K562 (cell line): ENCODE results near the gene PKHD1.

Experiments used
- CTCF ChIP-seq, 3 experiments: IDR thresholded peaks in 2 of 3; conservative IDR thresholded peaks in 1 of 3; 2 replicates each; pipeline ENCODE4 v1.5.1; 2011 to 2012; ENCODE audit warnings: low read length in 3 of 3, mild to moderate bottlenecking in 3 of 3, control low read depth in 2 of 3, improper control_type of control experiment in 1 of 3, inconsistent platforms in 1 of 3, low read depth in 1 of 3, mixed read lengths in 1 of 3, moderate library complexity in 1 of 3; ENCODE audit not compliant: insufficient read depth in 2 of 3
- EZH2 ChIP-seq: IDR thresholded peaks from 2 replicates; pipeline ENCODE4 v1.6.1; 2012; ENCODE audit warnings: low read depth, mild to moderate bottlenecking, inconsistent platforms, low read length, borderline replicate concordance
- GTF3C2 ChIP-seq: IDR thresholded peaks from 3 replicates; pipeline ENCODE4 v1.6.1; 2011; ENCODE audit warnings: borderline replicate concordance, mild to moderate bottlenecking, moderate library complexity; ENCODE audit not compliant: insufficient read length; ENCODE audit errors: extremely low read depth
- KLF1 ChIP-seq: fragments of 450-650 bp; IDR thresholded peaks from 2 replicates; pipeline ENCODE4 v1.6.1; 2016; ENCODE audit warnings: missing genetic modification characterization, missing compliant biosample characterization
- MED1 ChIP-seq: sonication (generic); formaldehyde crosslinking; IDR thresholded peaks from 2 replicates; pipeline ENCODE4 v1.8.1; 2023; ENCODE audit warnings: missing genetic modification reagents, borderline replicate concordance
- POLR2A ChIP-seq: fragments of 450-650 bp; conservative IDR thresholded peaks from 2 replicates; pipeline ENCODE4 v1.6.1; 2016
- RBBP5 ChIP-seq: fragments of 200-600 bp; sonication (generic); IDR thresholded peaks from 2 replicates; pipeline ENCODE4 v1.6.1; 2012; ENCODE audit warnings: borderline replicate concordance, mild to moderate bottlenecking, low read length, control low read depth, inconsistent platforms; ENCODE audit not compliant: insufficient read depth, poor library complexity, severe bottlenecking
- TCF7L2 ChIP-seq: fragments of 150-350 bp; IDR thresholded peaks from 2 replicates; pipeline ENCODE4 v1.6.1; 2016; ENCODE audit warnings: low read depth, mild to moderate bottlenecking, low read length, moderate library complexity
- ZNF184 ChIP-seq: sonication (generic); formaldehyde crosslinking; IDR thresholded peaks from 2 replicates; pipeline ENCODE4 v1.5.0; 2020; ENCODE audit warnings: missing genetic modification reagents
- ZNF282 ChIP-seq: sonication (generic); formaldehyde crosslinking; IDR thresholded peaks from 2 replicates; pipeline ENCODE4 v1.8.1; 2023; ENCODE audit warnings: missing genetic modification reagents

- no peak for TF ChIP-seq CTCF (IDR thresholded peaks at IDR 0.05 in 2 of 3, conservative IDR thresholded peaks at IDR 0.05 in 1 of 3; ENCODE audit: insufficient read depth in 2 of 3, low read depth in 1 of 3, low read length in 3 of 3)
- no peak for TF ChIP-seq POLR2A
- TF ChIP-seq MED1 (CRISPR knock-in tag): no peak
- no peak for TF ChIP-seq ZNF184 (CRISPR knock-in tag)
- TF ChIP-seq GTF3C2: no peak
- TF ChIP-seq RBBP5: no peak
- no peak for TF ChIP-seq KLF1 (tag)
- TF ChIP-seq EZH2: no peak
- no peak for TF ChIP-seq ZNF282 (CRISPR knock-in tag)
- TF ChIP-seq TCF7L2: no peak
These were observed 87.3 kb downstream of the PKHD1 start for GRCh38 chr6:52000064-52000463.
